Measurements from ENCODE around the gene ARHGAP26. TPM values are rescaled to one million over a fixed set of nuclear protein-coding genes. Genes with fewer than 3 reads are reported as not detected.

Gene ARHGAP26
- polyA plus RNA-seq, 6 donors from 2014 or later: 2.4 to 8.7 (median 4.1) TPM

- Mint-ChIP-seq H3K27ac (peak overlapping the region in 1 of 6 donors; percentile 35), H3K4me1 (no peaks in the 10 kb centered on the region), H3K36me3 (peaks cover 14 to 22% of the 10 kb centered on the region in 2 donors), H3K9me3 (no peaks in the 10 kb centered on the region), H3K4me3 (peak overlapping the region in 1 of 8 donors; percentile 1), H3K27me3 (no peaks in the 10 kb centered on the region)
- ATAC-seq (ENCODE audit: low read depth in 2 of 2) (no peak), DNase-seq (no peak)
Measured at GRCh38 chr5:142901476-142902185, 131.5 kb downstream of the ARHGAP26 start.

DNA sequence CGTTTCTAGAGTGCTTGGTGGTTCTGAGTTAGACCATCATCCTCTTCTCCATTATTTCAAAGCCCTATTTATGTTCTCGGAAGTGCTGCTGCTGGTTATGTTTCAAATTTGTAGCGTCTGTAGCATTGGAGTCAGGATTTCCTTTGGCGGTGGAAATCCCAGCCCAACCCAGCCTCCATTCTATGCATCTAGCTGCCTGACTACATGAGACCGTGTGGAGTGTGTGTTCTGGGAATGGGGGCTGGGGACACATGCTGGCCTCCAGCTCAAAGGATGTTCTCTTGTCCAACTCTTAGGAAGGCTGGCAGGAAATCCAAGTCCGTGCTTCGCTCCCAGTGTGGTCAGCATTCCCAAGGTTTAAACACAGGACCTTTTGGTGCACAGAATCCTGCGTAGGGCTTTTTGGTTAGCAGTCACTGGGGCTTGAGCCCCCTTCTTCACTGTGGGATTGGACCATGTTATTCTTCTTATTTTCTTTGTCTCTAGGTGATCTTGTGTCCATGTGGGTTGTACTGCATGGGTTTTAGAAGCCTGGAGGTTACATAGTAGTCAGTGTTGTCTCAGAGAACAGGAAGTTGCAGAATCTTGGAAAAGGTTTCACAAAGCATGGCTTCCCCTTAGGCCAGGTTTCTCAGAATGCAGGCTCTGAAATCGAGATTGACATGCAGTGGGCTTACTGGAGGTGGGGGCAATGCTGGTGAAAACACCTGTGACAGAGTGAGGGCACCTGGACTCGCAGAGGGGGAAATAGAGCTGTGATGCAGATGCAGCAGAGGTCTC, 132.2 kb downstream of the ARHGAP26 start:
- H3K4me3 Mint-ChIP-seq: no peak overlapping the region
- no peak for DNase-seq
- peak overlapping the region in 1 of 6 donors; percentile 43 for H3K27ac Mint-ChIP-seq

GRCh38 chr5:142904416-142904815, 134.2 kb downstream of the ARHGAP26 start:
- no peaks in the 10 kb centered on the region for H3K9me3 Mint-ChIP-seq
- ATAC-seq (ENCODE audit: low read depth in 2 of 2) (no peak), DNase-seq (no peak)
- no peaks in the 10 kb centered on the region for H3K4me1 Mint-ChIP-seq
- H3K4me3 Mint-ChIP-seq: no peak overlapping the region
- no peak overlapping the region for H3K27ac Mint-ChIP-seq
- H3K27me3 Mint-ChIP-seq: no peaks in the 10 kb centered on the region
- peaks cover 16 to 34% of the 10 kb centered on the region in 2 donors for H3K36me3 Mint-ChIP-seq

More for the DNA sequence above, 132.2 kb downstream of the ARHGAP26 start:
- no peak for ATAC-seq (ENCODE audit: low read depth in 2 of 2)
- Mint-ChIP-seq H3K4me1 (no peaks in the 10 kb centered on the region), H3K36me3 (peaks cover 16 to 24% of the 10 kb centered on the region in 2 donors), H3K27me3 (no peaks in the 10 kb centered on the region), H3K9me3 (no peaks in the 10 kb centered on the region)

- H3K36me3 Mint-ChIP-seq: peaks cover 16 to 34% of the 10 kb centered on the region in 2 donors
- H3K4me1 Mint-ChIP-seq: no peaks in the 10 kb centered on the region
- no peaks in the 10 kb centered on the region for H3K9me3 Mint-ChIP-seq
- DNase-seq (no peak), ATAC-seq (ENCODE audit: low read depth in 2 of 2) (no peak)
- no peak overlapping the region for H3K4me3 Mint-ChIP-seq
- no peak overlapping the region for H3K27ac Mint-ChIP-seq
- H3K27me3 Mint-ChIP-seq: no peaks in the 10 kb centered on the region
Measured at GRCh38 chr5:142905348-142905747, 135.2 kb downstream of the ARHGAP26 start.

GRCh38 chr5:142906863-142907671, 136.9 kb downstream of the ARHGAP26 start:
- Mint-ChIP-seq H3K4me3 (no peak overlapping the region), H3K36me3 (peaks cover 28 to 41% of the 10 kb centered on the region in 2 donors), H3K4me1 (no peaks in the 10 kb centered on the region), H3K9me3 (no peaks in the 10 kb centered on the region), H3K27ac (no peak overlapping the region), H3K27me3 (no peaks in the 10 kb centered on the region)
- ATAC-seq (ENCODE audit: low read depth in 2 of 2) (no peak), DNase-seq (no peak)

DNA sequence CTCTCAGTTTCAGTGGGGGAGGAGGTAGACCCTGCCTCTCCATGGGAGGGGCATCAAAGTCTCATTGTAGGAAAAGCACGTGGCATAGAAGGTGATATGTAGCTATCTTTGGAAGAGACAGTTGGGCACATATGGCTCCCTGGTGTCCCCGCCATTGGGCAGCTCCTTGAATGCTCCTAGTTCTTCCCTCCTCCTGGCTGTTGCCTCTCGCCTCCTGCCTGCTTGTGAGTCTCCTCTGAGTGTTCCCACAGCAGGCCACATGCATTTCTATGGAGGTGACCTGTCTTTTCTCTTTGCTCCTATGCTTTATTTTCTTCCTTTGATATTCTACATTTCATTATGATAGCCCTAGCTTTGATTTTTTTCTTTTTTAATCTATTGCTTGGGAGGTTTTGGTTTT, 138.5 kb downstream of the ARHGAP26 start:
- Mint-ChIP-seq H3K27me3 (no peaks in the 10 kb centered on the region), H3K9me3 (no peaks in the 10 kb centered on the region), H3K4me3 (no peak overlapping the region), H3K4me1 (no peaks in the 10 kb centered on the region), H3K27ac (no peak overlapping the region), H3K36me3 (peaks cover 27 to 48% of the 10 kb centered on the region in 2 donors)
- DNase-seq: no peak
- no peak for ATAC-seq (ENCODE audit: low read depth in 2 of 2)

GRCh38 chr5:142910128-142910527, 140.0 kb downstream of the ARHGAP26 start:
- H3K36me3 Mint-ChIP-seq: peaks cover 21 to 39% of the 10 kb centered on the region in 2 donors
- H3K9me3 Mint-ChIP-seq: no peaks in the 10 kb centered on the region
- no peaks in the 10 kb centered on the region for H3K27me3 Mint-ChIP-seq
- no peaks in the 10 kb centered on the region for H3K4me1 Mint-ChIP-seq
- H3K27ac Mint-ChIP-seq: no peak overlapping the region
- ATAC-seq (ENCODE audit: low read depth in 2 of 2) (no peak), DNase-seq (no peak)
- H3K4me3 Mint-ChIP-seq: no peak overlapping the region

GRCh38 chr5:142911170-142911569, 141.0 kb downstream of the ARHGAP26 start:
- H3K4me3 Mint-ChIP-seq: no peak overlapping the region
- H3K4me1 Mint-ChIP-seq: peaks cover 0 to 7% (median 6%) of the 10 kb centered on the region in 3 donors
- no peaks in the 10 kb centered on the region for H3K27me3 Mint-ChIP-seq
- H3K36me3 Mint-ChIP-seq: peaks cover 18 to 36% of the 10 kb centered on the region in 2 donors
- DNase-seq: no peak
- no peaks in the 10 kb centered on the region for H3K9me3 Mint-ChIP-seq
- no peak for ATAC-seq (ENCODE audit: low read depth in 2 of 2)
- H3K27ac Mint-ChIP-seq: no peak overlapping the region

- H3K27ac Mint-ChIP-seq: peak overlapping the region in 1 of 6 donors; percentile 32
- peaks cover 0 to 11% (median 6%) of the 10 kb centered on the region in 3 donors for H3K4me1 Mint-ChIP-seq
- no peaks in the 10 kb centered on the region for H3K27me3 Mint-ChIP-seq
- DNase-seq (no peak), ATAC-seq (ENCODE audit: low read depth in 2 of 2) (no peak)
- no peak overlapping the region for H3K4me3 Mint-ChIP-seq
- no peaks in the 10 kb centered on the region for H3K9me3 Mint-ChIP-seq
- peaks cover 12 to 30% of the 10 kb centered on the region in 2 donors for H3K36me3 Mint-ChIP-seq
Measured at GRCh38 chr5:142911775-142912174, 141.6 kb downstream of the ARHGAP26 start.

DNA sequence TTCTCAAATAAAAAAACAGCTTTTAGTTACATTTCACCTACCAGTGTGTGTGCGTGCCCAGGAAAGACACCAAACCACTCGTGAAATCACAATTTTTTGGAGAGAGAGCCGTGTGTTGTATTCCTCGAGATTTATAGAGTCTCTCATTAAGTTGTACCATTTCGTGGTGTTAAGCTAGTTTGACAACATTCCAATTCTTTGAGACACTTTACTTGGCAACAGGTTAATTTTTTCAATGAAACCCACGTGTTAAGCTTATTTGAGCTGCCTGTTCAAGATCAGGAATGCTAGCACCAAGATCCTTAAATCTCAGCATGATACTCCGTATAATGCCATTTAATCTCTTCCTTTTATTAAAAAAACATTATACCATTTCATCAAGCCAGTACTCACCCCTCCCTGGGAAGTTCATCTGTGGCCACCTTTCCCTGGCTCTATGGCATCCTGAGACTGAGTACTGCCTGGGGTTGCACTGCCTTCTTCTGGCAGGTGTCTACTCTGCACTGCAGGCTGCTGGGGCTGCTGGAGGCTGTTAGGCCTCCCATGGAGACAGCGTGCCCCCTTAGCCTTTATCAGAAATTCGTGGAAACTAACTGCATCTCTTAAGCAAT, 143.7 kb downstream of the ARHGAP26 start:
- Mint-ChIP-seq H3K4me3 (no peak overlapping the region), H3K27me3 (no peaks in the 10 kb centered on the region), H3K4me1 (peaks cover 0 to 11% (median 6%) of the 10 kb centered on the region in 3 donors), H3K27ac (no peak overlapping the region), H3K36me3 (peaks cover 12 to 20% of the 10 kb centered on the region in 2 donors), H3K9me3 (no peaks in the 10 kb centered on the region)
- ATAC-seq (ENCODE audit: low read depth in 2 of 2) (no peak), DNase-seq (no peak)

GRCh38 chr5:142915038-142915437, 144.9 kb downstream of the ARHGAP26 start:
- Mint-ChIP-seq H3K36me3 (peaks cover 12 to 15% of the 10 kb centered on the region in 2 donors), H3K4me1 (peaks cover 0 to 11% (median 6%) of the 10 kb centered on the region in 3 donors), H3K9me3 (no peaks in the 10 kb centered on the region), H3K27me3 (no peaks in the 10 kb centered on the region), H3K27ac (no peak overlapping the region), H3K4me3 (no peak overlapping the region)
- no peak for DNase-seq
- no peak for ATAC-seq (ENCODE audit: low read depth in 2 of 2)

DNA sequence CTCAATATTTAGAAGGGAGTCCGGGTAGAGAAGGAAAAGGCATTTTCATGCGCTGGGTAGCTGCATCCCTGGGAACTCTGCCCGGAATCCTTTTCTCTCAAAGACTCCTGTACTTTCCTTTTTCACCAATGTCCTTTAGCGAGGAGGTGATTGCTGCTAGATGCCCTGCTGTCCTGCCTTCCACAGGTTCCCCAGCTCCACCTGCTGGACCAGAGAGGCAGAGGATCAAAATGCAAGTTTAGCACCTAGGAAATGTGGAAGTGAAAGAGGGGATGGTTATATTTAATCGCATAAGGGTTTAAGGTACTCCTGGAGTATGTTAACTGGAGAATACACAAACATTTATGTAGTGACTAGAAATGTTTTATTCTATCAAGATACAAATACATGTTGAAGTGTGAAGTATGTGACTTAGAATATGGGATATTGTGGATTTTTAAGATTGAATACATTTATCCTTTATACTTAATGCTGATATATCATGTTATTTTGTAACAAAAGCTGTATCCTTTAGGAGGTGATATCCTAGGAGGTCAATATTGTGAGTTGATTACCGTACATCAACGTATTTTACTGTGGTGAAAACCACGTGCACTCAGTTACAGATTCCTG, 145.7 kb downstream of the ARHGAP26 start:
- Mint-ChIP-seq H3K4me1 (peaks cover 0 to 11% (median 6%) of the 10 kb centered on the region in 3 donors), H3K4me3 (no peak overlapping the region)
- ATAC-seq (ENCODE audit: low read depth in 2 of 2): peak; percentile 75 to 90

More for the DNA sequence above, 145.7 kb downstream of the ARHGAP26 start:
- peak; percentile 27 for DNase-seq
- H3K9me3 Mint-ChIP-seq: no peaks in the 10 kb centered on the region
- no peaks in the 10 kb centered on the region for H3K27me3 Mint-ChIP-seq
- peaks cover 10 to 13% of the 10 kb centered on the region in 2 donors for H3K36me3 Mint-ChIP-seq
- peak overlapping the region in 1 of 6 donors; percentile 47 for H3K27ac Mint-ChIP-seq

All from naive B cell (primary cell).